ENCODE results near the gene NAV2. TPM values are rescaled to one million over a fixed set of nuclear protein-coding genes. Genes with fewer than 3 reads are reported as not detected.
"Not testable (repeated sequence)": the region's sequence is repeated elsewhere in the genome, so short reads cannot be mapped to it uniquely, and the experiment has no call there.

Gene NAV2
- total RNA-seq, 1 donor from 2014 or later, result 47.3 TPM

- no peak for DNase-seq (ENCODE audit: low spot score)
Observed at GRCh38 chr11:19996571-19996970, 283.9 kb downstream of the NAV2 start.

DNA sequence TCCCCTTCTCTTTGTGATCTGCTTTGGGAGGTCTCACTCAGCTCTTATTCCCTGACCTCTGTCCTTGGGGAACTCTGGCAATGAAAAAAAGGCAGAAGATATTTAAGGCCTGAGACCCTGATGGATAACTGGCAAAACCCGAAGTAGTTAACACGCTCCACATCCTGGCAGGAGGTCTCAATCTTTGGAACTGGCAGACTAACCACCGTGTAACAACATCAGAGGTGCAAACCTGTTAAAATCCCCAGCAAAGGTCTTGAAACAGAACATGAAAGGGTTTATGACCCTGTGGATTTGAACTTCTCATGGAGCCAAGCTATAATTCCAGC lies 287.3 kb downstream of the NAV2 start:
- DNase-seq (ENCODE audit: low spot score), result no peak

GRCh38 chr11:20000351-20001134 lies 287.9 kb downstream of the NAV2 start:
- DNase-seq (ENCODE audit: low spot score), result no peak

DNA sequence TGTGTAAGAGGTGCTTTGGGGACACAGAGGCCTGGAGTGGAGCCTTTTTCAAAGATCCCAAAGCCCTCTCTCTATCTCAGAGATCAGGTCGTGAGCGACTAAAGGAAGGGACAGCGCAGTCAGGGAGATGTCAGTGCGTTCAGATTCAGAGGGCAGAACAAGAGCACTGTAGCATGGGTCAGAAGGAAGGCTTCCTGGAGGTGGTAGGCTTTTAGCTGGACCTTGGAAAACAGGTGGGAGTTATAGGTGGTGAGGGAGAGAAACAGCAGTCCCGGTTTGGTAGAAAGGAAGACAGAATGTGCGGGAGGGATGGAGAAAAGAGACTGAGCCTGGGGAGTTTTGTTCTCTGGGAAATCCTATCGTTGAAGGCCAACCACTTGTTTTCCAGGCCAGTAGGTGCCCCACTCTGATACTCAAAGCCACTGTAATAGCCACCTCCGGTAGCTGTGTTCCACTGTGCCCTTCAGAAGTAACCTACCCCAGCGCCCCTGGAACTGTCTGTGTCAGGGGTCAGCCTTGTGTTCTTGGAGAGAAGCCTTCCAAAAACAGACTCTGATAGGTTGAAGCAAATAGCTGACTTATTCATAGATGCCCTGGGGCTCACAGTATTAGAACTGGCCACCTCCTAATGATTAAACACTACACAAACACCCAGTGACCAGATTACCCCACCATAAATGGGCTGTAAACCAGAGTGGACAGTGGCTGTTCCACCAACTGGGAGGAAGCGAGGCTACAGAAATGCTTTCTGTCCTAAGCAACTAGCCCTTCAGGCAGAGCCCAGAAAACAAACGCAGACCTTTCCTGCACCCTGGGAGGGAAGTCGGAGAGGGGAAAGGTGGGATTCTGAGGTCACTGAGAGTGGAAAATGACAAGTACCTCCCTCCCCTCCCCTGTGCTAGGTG lies 289.9 kb downstream of the NAV2 start:
- DNase-seq (ENCODE audit: low spot score), result no peak

- no peak for DNase-seq (ENCODE audit: low spot score)
Observed at GRCh38 chr11:20003351-20003750, 290.7 kb downstream of the NAV2 start.

DNA sequence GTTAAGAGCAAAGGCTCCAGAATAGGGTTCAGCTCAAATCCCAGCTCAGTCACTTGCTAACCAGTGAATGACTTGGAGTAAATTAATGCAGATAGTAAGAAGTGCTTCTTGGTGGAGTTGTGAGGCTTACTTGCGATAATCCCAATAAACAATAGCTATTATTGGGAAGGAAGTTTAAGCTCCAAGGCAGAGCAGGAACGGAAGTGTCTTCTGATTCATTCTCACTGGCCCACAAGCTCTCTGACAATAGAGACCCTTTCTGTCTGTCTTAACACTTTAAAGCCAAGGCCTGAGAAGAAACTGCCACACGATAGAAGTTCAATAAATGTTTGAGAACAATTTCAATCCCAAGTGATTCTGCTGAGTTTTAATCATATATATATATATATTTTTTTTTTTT lies 292.2 kb downstream of the NAV2 start:
- no peak for DNase-seq (ENCODE audit: low spot score)

DNA sequence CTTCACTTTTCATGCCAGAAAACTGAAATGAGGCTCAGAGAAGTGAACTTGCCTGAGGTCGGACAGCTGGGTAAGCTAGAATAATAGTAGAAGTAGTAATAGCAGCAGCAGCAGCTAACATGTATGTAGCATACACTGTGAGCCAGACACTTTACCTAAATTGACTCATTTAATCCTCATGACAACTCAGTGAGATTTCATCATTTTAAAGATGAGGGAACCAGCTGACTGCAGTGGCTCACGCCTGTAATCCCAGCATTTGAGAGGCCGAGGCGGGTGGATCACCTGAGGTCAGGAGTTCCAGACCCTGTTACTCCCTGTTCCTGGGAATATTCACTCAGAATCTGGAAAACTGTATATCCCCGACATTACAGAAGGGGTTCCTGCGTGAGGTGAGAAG lies 293.1 kb downstream of the NAV2 start:
- DNase-seq (ENCODE audit: low spot score), result no peak

- DNase-seq (ENCODE audit: low spot score), result not testable (repeated sequence)
Observed at GRCh38 chr11:20006618-20007017, 294.0 kb downstream of the NAV2 start.

GRCh38 chr11:20007386-20007785 lies 294.7 kb downstream of the NAV2 start:
- no peak for DNase-seq (ENCODE audit: low spot score)

DNA sequence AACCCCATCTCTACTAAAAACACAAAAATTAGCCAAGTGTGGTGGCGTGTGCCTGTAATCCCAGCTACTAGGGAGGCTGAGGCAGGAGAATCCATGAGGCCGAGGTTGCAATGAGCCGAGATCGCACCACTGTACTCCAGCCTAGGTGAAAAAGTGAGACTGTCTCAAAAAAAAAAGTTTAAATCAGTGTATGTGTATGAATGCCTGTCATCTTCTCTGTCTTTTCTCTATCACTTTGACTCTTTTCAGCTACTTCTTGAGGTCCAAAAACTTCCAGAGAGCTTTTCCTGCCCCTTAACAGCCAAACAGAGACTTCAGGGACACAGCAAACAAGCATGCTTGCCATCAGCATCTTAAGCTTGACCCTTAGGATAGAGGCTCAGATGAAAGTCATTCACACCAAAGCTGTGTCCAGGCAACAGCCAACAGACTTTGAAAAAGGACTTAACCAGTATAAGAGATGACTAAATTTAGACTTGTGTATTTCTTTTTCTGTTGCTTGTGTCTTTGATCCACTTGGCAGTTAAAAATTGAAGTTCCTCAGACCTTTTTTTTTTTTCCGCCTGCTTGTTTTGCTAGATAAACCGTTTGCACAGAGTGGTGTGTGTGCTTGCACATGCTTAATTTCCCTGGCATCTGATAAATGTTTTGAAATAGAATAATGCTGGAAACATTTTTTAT lies 295.7 kb downstream of the NAV2 start:
- DNase-seq (ENCODE audit: low spot score), result no peak

DNA sequence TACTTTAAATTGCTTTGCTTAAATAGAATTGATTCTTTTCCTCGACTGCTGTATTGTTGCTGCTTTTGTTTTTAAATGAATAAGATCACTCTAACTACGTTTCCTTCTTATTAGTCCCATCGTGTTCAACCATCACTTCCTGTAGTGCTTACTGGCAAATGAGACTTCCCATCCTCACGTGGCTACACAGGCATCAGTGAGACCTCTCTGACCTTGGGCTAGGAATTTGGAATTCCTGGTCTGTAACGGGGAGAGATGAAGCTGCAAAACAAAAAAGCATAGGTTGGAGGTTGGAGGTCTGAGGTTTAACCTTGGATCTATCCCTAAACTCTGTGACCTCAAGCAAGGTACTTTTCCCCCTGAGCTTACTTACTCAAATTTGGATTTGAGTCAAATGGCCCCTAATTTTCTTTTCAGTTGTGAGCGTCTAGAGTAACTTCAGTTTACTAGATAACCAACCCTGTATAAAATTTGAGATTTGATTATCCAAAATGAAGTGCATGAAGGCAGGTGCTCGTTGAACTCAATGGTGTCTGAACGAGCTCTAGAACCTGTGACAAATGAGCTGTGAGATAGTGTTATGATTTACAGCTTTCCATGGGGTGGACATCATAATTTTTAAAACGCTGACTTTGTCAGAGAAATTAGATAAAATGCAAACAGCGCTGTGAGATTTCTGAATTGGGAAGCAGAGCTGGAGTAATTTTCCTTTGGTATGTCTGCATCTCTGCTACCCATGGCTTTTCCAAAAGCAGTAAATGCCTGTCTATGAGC lies 296.4 kb downstream of the NAV2 start:
- DNase-seq (ENCODE audit: low spot score), result no peak

DNA sequence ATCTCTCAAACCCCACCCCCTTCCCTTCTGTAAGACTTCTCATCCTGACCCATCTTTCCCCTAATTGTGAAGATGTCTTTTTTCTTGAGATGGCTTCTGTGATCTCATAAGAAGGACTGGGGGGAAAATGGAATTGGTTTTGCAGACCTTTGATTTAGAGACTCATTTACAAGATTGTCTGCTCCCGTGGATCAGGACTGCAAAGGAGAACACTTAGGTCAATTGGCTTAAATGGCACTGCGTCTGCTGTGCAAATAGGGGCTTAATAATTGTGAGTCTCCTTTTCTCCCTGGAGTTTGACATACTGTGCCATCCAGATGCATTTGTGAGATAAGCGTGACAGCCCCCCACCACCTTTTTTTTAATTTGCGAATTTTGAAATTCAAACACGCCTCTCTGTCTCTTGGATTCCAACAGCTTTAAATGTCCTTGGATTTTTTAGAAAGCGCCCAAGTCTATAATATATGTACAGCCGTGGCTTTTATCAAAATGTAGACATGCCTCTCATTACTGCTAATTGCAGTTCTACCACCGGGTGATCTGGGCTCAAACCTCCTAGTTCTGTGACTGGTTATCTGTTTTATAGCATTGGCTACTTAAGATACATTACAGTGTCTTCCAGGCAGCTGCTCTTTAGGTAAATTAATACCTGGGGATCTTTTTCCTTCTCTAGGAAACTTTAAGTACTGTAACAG lies 297.7 kb downstream of the NAV2 start:
- no peak for DNase-seq (ENCODE audit: low spot score)

DNA sequence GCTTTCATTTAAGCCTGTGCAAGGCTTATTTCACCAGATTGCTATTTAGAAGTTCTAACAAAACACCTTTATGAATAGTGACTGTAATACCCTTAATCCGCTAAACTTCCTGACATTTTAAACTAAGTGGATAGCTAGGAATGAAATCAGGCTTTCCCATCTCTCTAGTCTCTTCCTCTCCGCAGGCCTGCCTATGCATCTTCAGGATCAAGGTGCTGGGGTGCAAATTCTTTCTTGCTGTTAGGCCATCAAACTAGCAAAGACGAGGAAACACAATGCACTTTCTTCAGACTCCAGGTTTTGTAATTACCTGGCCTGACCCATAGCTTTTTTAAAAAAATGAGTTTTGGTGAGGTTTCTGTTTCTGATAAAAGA lies 298.2 kb downstream of the NAV2 start:
- no peak for DNase-seq (ENCODE audit: low spot score)

DNA sequence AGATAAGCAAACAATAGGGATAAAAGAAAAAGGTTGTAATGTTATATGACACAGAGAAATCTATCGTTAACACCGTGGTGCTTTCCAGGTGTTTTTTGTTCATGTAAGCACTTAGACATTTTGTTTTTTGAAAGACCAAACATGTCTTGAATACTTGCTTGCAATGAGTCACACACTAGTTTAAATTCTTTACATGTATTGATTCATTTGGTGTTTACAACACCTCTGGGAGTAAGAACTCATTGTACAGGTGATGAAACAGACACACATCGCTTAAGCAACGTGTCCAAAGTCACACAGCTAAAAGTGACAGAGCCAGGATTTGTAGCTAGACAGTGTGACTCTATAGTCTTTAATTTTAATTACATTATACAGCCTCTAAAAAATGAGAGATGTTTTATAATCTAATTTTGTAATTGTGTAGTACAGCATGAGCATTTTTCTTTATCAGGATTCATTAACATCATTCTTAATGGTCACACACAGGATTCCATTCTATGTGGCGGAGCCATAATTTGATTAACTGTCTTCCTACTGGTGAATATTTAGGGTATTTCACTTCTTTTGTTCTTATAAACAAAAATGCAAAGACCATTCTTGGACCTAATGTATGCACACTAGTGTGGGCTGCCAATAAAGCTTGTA lies 298.8 kb downstream of the NAV2 start:
- DNase-seq (ENCODE audit: low spot score), result no peak

- DNase-seq (ENCODE audit: low spot score), result no peak
Observed at GRCh38 chr11:20013346-20014066, 300.9 kb downstream of the NAV2 start.

DNA sequence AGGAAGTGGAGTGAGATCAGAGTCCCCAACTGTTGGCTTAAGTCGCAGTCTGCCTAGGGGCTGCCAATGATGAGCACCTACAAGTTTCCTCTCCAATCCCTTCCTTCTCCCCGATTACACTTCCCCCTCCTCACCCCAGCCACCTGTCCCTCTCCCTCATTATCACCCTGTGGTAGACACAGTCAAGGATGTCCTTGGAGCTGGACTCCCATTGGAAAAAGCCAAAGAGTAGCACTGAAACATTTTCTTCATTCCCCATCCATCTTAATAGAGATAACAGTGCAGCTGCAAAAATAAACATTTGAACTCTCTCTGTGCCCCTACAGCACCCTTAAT lies 301.4 kb downstream of the NAV2 start:
- no peak for DNase-seq (ENCODE audit: low spot score)

- no peak for DNase-seq (ENCODE audit: low spot score)
Observed at GRCh38 chr11:20015101-20015500, 302.5 kb downstream of the NAV2 start.

DNA sequence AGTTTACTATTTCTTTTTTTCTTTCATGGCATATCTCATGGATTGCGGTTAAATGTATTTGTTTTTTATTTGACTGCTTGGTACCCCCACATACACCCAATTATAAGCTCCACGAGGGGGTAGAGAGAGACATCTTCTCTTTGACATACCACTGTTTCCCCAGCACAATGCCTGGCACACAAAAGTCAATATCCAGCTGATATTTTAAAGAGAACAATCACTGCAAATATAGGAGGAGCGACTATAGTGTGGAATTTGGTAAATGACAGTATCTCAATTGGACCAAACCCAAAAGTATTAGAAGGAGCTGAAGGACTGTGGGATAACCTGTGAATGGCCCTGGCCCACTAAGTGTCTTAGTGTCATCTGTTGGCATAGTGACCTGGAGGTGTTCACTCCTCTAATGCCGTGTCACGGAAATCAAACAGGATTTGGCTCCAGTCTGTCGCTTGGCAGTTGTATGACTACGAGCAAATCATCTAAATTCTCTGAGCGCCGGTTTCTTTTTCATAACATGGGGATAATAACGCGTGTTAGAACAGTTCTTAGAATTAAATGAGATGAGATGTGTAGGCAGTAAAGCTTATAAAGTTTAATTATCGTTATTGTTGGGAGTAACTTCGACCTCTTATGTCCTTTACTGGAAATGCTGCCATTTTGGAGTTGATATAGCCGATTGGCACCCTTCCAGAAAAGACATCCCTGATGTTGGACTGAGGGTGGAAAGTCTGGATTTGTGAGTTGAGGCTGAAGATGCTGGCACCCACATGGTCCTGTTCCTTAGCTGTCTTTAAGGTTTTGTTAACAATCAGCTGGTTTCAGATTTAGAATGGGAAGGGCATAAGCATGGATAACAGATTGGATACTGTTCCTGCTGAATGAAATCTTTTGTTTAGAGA lies 303.1 kb downstream of the NAV2 start:
- DNase-seq (ENCODE audit: low spot score), result no peak

- DNase-seq (ENCODE audit: low spot score), result no peak
Observed at GRCh38 chr11:20016526-20016925, 303.9 kb downstream of the NAV2 start.
